SKM-1 (cell line): ENCODE measurements around the gene PDLIM5.
"Not testable (repeated sequence)": the region's sequence is repeated elsewhere in the genome, so short reads cannot be mapped to it uniquely, and the experiment has no call there.

Experiments used
- DNase-seq: peaks from one replicate; lab custom pipeline; 2025; ENCODE audit not compliant: unreplicated experiment; lab: John Stamatoyannopoulos, UW

PDLIM5 gene

DNA sequence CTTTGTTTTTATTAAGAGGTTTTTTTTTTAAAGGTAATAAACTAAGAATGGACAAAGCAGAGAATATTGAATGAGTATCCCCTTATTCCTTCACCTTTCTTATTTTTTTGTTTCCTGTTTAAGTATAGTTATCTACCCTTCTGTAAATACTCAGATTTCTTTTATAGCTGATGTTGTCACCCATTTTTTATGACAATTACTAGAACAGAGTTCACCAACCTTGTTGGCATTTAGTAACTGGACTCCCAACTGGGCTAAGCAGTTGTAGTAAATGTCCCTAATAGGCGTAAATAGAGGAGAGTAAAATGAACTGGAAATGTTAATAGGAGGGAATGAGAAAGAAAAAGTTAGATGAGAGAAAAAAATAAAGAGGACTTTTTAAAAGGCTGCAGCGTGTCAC, 9.8 kb downstream of the PDLIM5 start:
- no peak for DNase-seq

DNA sequence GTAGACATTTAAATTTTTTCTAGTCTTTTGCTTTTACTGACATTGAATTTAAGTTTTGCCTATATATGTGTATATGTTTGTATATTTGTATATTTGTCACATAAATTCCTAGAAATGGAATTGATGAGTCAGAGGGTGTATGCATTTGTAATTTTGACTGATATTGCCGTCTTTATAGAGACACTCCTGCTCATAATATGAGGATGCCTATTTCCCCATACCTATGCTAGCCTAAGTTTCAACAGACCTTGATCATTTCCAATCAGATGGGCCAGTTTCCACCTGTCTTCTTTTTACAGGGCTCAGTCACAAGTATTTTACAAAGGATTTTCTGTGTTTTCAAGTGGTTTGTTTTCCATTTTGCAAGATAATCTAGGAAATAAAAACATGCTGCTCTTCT, 10.8 kb downstream of the PDLIM5 start:
- no peak for DNase-seq

DNA sequence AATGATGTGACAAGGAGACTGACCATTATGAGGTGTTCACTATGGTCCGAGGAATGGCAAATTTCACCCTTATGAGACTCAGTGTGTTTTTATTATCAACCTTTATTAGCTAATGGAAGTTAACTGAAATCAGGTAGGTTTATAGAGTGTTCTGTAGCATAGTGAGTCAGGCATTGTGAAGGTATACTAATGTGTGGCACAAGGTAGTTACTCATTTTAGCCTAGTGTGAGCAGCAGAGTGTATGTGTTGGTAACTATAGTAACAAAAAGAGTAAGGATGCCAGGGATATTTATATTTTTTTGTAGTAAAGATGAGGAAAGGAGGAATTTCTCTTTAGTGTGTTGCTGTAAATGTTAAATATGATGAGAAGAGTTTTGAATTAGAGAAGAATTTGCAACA, 12.0 kb downstream of the PDLIM5 start:
- no peak for DNase-seq

DNA sequence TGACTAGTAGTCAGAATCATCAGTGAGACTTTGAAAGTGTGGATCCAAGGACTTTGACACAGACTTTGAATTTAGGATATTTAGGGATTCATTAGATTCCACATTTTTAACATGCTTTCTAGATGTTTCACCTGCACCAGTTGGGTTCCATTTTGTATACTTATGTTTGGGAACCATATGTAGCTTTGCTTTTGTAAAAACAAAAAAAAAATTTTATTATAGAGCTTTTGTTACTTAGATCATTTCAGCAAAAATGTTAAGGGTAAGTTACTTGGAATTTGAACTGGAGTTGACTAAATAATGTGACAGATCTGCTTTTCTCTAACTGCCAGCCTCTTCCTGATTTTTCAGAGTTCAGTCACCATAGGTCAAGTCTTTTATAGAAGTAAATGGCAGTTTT, 14.6 kb downstream of the PDLIM5 start:
- DNase-seq, result no peak

DNA sequence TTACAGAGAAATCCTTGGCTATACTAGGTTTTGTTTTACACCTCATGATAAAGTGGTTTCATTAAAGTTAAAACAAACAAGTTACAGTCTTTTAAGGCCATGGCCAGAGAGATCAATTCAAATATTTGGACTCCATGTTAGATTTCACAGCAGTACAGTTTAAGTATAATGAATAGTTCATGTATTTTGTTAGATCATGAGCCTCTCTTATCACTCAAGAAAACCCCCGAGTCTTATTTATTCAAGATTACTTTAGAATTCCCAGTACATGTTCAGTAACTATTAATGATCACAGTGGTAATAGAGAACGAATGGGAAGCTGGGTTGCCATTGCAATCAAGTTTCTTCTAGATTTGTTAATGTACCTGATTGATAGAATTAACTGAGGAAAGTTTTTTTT, 15.2 kb downstream of the PDLIM5 start:
- no peak for DNase-seq

DNA sequence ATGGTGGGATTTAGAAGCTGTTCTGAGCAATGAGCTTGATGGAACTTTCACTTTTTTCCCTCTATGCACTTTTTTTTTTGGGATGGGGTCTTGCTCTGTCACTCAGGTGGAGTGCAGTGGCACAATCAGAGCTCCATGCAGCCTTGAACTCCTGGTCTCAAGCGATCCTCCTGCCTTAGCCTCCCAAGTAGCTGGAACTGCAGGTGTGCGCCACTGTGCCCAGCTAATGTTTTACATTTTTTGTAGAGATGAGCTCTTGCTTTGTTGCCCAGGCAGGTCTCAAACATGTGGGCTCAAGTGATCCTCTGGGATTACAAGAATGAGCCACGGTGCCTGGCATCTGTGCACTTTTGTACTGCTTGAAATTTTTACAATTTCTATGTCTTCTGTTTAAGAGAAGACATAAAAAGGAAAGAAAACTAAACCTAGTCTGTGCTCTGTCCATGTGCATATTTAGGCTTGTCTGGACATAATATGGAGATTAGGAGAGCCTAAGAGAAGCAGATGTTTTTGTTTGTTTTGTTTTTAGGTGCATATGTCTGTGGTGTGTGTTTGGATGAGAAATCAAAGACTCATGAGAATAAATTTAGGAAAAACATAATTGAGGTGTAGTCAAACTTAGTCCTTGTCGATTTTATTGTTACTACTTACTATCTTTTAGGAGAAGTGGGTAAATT, 16.5 kb downstream of the PDLIM5 start:
- DNase-seq, result no peak

DNA sequence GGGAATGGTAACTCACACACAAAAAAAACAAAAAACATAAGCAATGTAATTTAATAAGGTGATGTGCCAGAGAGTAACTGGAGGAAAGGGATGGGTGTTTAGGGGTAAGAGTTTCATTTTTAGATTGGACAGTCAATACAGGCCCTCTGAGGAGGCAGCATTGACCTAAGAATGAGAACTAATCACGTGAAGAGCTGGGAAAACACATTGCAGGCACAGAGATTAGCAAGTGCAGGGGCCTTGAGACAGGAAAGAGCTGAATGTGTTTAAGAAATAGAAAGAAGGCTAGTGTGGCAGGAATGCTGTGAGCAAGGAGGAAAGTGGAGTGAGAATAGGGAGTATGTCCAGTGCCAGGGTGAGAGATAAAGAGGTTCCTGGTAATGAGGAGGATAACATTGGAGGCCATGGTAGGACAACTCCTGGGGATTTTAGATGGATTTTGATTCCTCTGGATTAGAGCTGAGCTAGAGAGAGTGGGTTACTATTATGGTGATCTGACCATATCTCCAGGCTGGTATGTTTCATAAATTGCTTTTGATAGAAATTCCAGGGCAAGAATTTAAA, 17.6 kb downstream of the PDLIM5 start:
- no peak for DNase-seq

DNA sequence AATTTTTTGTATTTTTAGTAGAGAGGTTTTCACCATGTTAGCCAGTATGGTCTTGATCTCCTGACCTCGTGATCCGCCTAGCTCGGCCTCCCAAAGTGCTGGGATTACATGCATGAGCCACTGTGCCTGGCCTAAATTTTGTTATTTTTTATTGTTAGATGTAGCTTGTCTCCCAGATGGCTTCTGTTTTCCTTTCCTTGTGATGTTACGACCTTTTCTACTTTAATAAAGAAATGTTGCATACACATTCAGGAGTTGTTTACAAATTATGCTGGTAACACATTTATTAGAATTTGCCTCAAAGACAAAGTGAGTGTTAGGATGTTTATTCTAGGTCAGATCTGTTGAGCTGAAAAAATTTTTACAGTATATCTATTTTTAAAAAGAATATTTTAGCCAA, 18.4 kb downstream of the PDLIM5 start:
- no peak for DNase-seq

DNA sequence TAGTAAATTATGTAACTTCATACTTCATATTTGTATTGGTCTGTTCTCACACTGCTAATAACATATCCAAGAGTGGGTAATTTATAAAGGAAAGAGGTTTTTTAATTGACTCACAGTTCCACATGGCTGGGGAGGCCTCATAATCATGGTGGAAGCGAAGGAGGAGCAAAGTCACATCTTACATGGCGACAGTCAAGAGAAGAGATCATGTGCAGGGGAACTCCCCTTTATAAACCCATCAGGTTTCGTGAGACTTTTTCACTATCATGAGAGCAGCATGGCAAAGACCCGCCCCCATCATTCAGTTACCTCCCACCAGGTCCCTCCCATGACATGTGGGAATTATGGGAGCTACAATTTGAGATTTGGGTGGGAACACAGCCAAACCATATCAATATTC, 19.0 kb downstream of the PDLIM5 start:
- not testable (repeated sequence) for DNase-seq

DNA sequence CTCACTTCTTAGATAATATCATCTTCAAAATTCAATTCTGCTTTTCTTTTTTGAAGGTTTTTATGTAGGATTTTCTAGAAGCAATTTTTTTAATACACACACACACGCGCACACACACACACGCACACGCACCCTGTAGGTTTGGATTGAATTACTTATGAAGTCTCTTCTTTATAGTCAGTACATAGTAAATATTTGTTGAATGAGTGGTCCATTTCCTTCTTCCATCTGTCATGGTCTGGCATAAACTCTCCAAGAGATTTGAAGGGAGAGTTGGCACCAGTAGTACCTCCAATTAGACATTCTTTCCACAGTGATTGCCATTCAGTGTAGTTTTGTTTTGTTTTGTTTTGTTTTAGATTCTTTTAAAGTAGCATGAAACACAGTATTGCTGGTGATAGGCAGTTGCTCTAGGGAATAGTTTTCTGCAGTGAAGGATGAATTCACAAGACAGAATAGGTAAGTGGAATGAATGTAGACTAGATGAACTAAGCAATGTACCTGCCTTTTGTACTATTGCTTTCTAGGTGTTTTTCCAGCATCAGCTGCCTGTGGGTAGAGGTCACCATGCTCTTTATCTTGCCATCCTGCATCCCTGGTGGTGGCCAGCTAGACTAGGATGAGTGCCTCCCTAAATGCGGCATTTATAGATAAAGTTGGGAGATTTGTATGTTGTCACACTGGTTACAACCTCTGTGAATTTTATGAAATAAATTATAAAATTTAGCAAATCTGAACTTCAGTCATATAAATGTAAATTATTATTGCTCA, 20.5 kb downstream of the PDLIM5 start:
- no peak for DNase-seq

DNA sequence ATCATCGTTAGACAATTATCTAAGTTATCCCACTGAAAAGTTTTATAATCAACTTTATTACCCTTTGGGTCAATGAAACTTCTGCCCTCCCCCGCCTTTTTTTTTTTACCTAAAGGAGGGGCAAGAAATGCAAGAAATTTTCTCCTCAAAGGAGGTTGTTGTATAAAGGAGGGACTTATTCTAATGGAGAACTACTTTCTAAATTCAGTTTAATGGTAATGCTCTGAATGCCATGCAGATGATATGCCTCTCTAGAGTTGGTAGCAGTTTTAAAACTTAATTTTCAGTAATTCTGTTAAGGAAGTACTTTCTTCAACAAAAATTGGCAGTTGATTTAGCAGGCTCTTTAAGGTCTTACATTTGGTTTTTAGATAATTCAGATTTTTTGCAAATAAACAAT, 23.3 kb downstream of the PDLIM5 start:
- DNase-seq, result no peak

DNA sequence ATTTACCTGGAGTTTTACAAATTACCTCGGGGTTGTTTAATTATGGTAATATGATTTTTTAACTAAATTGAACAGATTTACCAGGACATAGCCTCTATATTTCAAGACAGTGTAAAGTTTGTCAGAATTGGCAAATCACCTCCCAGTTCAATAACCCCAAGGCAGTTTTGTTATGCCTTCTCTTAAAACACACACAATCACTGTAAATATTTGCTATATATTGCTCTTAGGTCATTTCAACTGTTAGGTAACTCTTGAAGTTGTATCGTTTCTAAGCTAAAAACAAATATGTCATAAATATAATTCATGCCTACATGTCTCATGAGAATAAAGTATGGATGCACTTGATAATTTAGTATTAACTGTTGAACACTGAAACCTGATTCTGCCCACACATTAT, 24.1 kb downstream of the PDLIM5 start:
- no peak for DNase-seq

DNA sequence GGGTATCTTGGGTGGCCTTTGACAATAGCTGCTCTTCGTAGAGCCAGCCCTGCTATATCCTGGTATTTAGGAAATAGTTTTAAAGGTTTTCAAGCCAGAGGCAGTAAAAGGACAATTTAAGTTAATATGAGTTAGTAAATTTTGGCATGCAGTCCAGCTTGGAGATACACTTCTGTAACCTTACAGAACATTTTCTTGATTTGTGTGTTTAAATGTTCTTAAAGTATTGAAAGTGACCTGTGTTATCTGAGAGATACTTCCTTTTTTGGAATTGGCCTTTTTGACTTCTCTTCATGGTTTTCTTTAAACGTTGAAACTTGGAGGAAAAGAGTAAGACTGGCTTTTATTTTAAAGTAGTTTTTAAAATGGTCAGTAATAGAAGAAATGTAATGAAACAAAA, 25.5 kb downstream of the PDLIM5 start:
- no peak for DNase-seq

DNA sequence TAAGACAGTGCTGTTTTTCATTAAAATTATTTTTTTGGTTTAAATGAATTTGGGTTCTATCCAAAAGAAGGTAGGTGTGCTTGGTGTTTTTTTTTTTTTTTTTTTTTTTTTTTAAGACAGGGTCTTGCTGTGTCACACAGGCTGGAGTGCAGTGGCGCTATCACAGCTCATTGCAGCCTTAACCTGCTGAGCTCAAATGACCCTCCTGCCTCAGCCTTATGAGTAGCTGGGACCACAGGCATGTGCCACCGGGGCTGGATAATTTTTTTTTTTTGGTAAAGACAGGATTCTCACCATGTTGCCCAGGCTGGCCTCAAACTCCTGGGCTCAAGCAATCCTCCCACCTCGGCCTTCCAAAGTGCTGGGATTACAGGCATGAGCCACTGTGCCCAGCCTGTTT, 27.1 kb downstream of the PDLIM5 start:
- not testable (repeated sequence) for DNase-seq

DNA sequence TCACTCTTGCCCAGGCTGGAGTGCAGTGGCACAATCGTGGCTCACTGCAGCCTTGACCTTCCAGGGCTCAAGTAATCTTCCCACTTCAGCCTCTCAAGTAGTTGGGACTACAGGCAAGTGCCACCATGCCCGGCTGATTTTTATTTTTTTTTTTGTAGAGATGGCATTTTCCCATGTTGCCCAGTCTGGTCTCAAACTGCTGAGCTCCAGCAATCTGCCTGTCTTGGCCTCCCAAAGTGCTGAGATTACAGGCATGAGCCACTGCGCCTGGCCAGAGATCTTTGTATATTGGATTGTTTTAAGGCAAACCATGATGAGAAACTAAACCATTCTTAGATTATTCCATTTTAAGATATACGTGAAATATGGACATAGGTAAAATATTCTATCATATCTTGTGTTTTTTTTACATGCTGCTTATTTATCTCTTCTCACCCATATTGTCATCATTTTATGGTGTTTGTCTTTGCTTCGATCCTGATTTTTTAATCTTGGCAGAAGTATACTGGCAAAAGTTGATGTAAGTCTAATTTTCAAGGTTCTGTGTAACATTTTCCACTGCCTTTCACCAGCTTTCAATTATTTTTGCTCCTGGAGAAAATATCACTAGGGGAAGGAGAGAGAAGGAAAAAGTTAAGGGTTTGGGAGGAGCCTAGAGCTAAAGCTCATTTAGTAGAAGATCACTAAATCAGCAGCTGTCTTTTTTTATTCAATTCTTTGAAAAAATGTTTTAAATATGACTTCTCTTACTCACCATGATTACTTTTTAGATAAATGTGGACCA, 27.8 kb downstream of the PDLIM5 start:
- DNase-seq, result no peak

DNA sequence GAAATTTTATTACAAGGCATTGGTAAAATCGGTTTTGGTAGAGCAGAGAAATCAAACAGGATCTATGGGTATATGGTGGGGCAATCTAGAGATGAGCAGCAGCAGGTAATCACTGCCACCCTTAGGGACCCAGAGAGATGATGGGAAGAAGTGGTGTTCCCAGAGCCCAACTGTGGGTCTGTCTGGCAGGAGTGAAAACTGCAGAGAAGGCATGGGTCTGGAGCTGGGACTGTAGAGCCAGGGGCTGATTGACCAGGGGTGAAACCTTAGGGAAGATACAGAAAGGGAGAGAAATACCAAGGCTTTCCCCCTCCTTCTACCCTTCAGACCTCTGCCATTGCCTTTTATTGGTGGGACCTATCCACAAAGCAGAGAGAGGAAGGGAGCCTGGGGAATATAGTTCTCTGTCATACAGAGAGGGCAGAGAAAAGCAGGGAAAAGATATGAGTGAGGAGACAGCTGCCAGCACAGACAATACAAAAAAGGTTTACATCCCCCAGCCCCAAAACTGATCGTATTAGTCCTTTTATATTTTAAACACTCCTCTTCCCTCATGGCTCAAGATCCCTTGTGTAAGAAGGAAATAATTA, 28.7 kb downstream of the PDLIM5 start:
- DNase-seq, result no peak

DNA sequence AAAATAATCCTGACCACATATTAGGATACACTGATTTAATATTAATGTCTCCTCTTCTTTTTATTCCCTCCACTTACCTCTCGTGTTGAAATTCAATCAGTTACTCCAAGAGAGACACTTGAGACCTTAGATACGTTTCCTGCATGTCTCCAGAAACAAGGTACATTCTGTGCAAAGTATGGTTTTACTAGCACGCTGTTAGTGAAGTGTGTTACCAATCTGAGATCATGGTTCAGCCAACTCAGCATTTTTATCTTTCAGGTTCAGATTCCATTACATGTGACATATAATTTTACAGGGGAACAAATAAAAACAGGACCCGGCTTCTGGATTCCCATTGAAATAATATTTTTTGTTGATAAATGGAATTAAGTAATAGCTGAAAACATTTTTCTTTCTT, 32.2 kb downstream of the PDLIM5 start:
- DNase-seq, result no peak

DNA sequence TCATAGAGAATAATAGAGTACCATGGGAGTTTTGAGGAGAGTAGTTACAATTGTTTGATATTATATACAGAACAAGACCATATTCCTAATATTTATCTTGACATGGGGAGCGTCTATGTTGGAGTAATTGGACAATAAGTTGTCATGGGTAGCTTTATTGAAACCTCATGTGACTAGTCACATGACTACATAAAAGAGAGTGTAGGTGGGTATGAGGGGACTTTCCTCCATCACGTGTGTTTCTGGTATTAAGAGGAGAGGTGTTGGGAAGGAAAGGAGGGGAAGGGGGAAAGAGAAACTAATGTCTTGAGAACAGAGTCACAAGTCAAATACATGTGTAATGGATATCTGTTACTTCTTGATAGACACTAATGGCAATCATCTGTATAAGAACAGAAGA, 33.1 kb downstream of the PDLIM5 start:
- no peak for DNase-seq

DNA sequence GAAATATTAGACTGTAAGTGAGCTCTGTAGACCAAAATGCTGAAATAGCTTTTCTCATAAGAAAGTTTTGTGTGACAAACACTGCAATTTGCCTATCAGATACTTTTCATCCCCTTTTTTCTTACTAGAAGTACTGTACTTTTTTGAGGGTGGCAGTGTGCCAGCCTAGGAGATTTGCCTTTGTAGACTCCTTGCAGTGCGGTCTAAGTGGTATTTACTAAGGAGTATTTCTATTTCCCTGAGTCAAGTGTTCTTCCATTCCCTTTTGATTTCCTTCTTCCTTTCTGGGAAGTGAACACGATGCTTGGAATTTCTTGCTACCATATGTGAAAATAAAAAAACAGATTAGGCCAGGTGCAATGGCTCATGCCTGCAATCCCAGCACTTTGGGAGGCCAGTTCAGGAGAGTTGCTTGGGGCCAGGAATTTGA, 34.6 kb downstream of the PDLIM5 start:
- no peak for DNase-seq

DNA sequence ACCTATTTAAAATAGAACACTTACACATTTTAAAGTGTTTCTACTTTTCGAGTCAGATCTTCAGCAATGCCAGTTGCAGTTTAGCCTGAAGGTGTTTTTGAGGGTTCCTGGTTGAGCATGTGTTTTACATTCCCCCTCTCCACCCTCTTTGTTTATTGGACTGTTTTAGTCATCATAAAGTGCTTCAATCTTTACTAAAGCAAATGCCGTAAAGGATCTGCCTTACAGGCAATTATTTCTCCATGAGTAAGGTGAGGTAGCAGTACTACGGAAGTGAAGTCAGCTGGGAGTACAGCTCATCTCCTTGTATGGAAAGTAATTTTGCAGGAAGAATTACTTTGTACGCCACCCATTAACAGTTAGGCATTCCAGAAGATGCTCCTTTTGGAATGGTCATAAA, 36.9 kb downstream of the PDLIM5 start:
- DNase-seq, result no peak

DNA sequence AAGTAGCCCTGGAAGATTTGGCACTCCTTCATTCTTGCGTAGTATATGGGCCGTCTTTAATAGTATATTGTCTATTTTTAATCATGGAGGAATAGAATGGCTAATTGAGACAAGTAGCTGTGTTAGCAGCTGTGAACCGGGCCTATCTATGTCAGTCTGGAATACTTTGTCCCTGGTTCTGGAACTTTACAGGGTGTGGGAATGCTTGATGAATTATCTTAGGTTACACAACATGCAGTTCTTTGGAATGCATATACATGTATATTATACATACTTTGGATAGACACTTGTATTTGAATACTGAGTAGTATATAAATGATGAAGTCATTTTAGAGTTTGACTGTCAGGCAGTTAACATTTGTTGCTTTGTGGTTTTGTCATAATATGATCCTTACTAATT, 37.4 kb downstream of the PDLIM5 start:
- DNase-seq, result no peak
